Endothelial cell of umbilical vein (primary cell): ENCODE results near the gene STK24.

Experiments used
- CTCF ChIP-seq, 2 donors: IDR thresholded peaks; 1 replicate in 1 of 2; 2 replicates in 1 of 2; pipeline ENCODE4 v1.5.1; 2011; ENCODE audit warnings: low read length in 2 of 2, mild to moderate bottlenecking in 2 of 2, moderate library complexity in 2 of 2, control low read depth in 1 of 2, inconsistent platforms in 1 of 2, low read depth in 1 of 2; ENCODE audit not compliant: insufficient read depth in 1 of 2; ENCODE audit errors: extremely low read depth in 1 of 2
- POLR2A ChIP-seq: IDR thresholded peaks from 2 replicates; pipeline ENCODE4 v1.6.1; 2012; ENCODE audit warnings: low read depth, mild to moderate bottlenecking, control low read depth, low read length

- TF ChIP-seq POLR2A (no peak), CTCF (IDR thresholded peaks at IDR 0.05; ENCODE audit: extremely low read depth in 1 of 2, insufficient read depth in 1 of 2, low read depth in 1 of 2, low read length in 2 of 2) (no peak)
Observed at GRCh38 chr13:98397861-98398260, 179.0 kb downstream of the STK24 start.
